Progenitor cell of endocrine pancreas (in vitro differentiated cells): ENCODE results near the gene CALN1. TPM values are rescaled to one million over a fixed set of nuclear protein-coding genes. Genes with fewer than 3 reads are reported as not detected.
A peak's percentile ranks its signal among the peaks of the same experiment; 100 is the strongest.

Source experiments
- DNase-seq: peaks from one replicate; pipeline ENCODE4 v3.0.0; 2021; ENCODE audit warnings: low spot score; ENCODE audit not compliant: unreplicated experiment
- H3K27ac Mint-ChIP-seq: 2 replicates; pipeline ENCODE4 v1.8.0; 2021; ENCODE audit warnings: mild to moderate bottlenecking, moderate library complexity, mixed read lengths
- H3K27me3 Mint-ChIP-seq: 2 replicates; pipeline ENCODE4 v1.8.0; 2021; ENCODE audit warnings: mixed read lengths
- H3K36me3 Mint-ChIP-seq: 2 replicates; pipeline ENCODE4 v1.8.0; 2022; ENCODE audit warnings: mixed read lengths; ENCODE audit not compliant: insufficient read depth
- H3K4me1 Mint-ChIP-seq: 2 replicates; pipeline ENCODE4 v1.8.0; 2021; ENCODE audit warnings: low read depth, mixed read lengths
- H3K4me3 Mint-ChIP-seq: 2 replicates; pipeline ENCODE4 v1.8.0; 2021; ENCODE audit warnings: low read depth, mild to moderate bottlenecking, moderate library complexity, mixed read lengths
- H3K9me3 Mint-ChIP-seq: 2 replicates; pipeline ENCODE4 v1.8.0; 2021; ENCODE audit warnings: low read depth, mixed read lengths
- CTCF ChIP-seq: fragments of 200-600 bp; sonication (generic); IDR thresholded peaks from one replicate; pipeline ENCODE4 v1.5.0; 2021; ENCODE audit warnings: antibody characterized with exemption, mild to moderate bottlenecking; ENCODE audit not compliant: unreplicated experiment
- total RNA-seq: library from RNA; stranded (reverse); gene quantifications from 2 replicates; pipeline ENCODE4 v1.2.1, GENCODE V29; 2021

CALN1 gene
- total RNA-seq, 1 donor from 2014 or later: 0.79 TPM

GRCh38 chr7:72007018-72007417, 405.1 kb downstream of the CALN1 start:
- no peak overlapping the region for H3K4me3 Mint-ChIP-seq
- no peak overlapping the region for H3K27ac Mint-ChIP-seq
- no peak for DNase-seq
- peaks cover 16% of the 10 kb centered on the region for H3K9me3 Mint-ChIP-seq
- H3K27me3 Mint-ChIP-seq: no peaks in the 10 kb centered on the region
- H3K36me3 Mint-ChIP-seq: no peaks in the 10 kb centered on the region
- TF ChIP-seq CTCF: no peak
- H3K4me1 Mint-ChIP-seq: peaks cover 2% of the 10 kb centered on the region

GRCh38 chr7:72003236-72003635, 408.9 kb downstream of the CALN1 start:
- Mint-ChIP-seq H3K4me1 (peaks cover 10% of the 10 kb centered on the region), H3K27me3 (no peaks in the 10 kb centered on the region), H3K27ac (no peak overlapping the region), H3K9me3 (peaks cover 15% of the 10 kb centered on the region), H3K36me3 (no peaks in the 10 kb centered on the region), H3K4me3 (no peak overlapping the region)
- DNase-seq: no peak
- TF ChIP-seq CTCF: no peak

GRCh38 chr7:71996141-71996540, 416.0 kb downstream of the CALN1 start:
- Mint-ChIP-seq H3K27ac (peak overlapping the region; percentile 34), H3K4me1 (peaks cover 10% of the 10 kb centered on the region), H3K27me3 (no peaks in the 10 kb centered on the region), H3K9me3 (no peaks in the 10 kb centered on the region), H3K36me3 (no peaks in the 10 kb centered on the region), H3K4me3 (no peak overlapping the region)
- no peak for DNase-seq
- no peak for TF ChIP-seq CTCF

GRCh38 chr7:71995111-71995510, 417.0 kb downstream of the CALN1 start:
- peaks cover 10% of the 10 kb centered on the region for H3K4me1 Mint-ChIP-seq
- no peaks in the 10 kb centered on the region for H3K9me3 Mint-ChIP-seq
- peak overlapping the region; percentile 69 for H3K27ac Mint-ChIP-seq
- H3K36me3 Mint-ChIP-seq: no peaks in the 10 kb centered on the region
- H3K4me3 Mint-ChIP-seq: no peak overlapping the region
- no peaks in the 10 kb centered on the region for H3K27me3 Mint-ChIP-seq
- no peak for DNase-seq
- TF ChIP-seq CTCF: no peak

GRCh38 chr7:71991586-71991985, 420.6 kb downstream of the CALN1 start:
- Mint-ChIP-seq H3K27ac (no peak overlapping the region), H3K36me3 (no peaks in the 10 kb centered on the region), H3K9me3 (no peaks in the 10 kb centered on the region), H3K4me3 (no peak overlapping the region), H3K4me1 (peaks cover 27% of the 10 kb centered on the region), H3K27me3 (peaks cover 10% of the 10 kb centered on the region)
- TF ChIP-seq CTCF: no peak
- DNase-seq: no peak
